Activated naive CD8-positive, alpha-beta T cell treated with anti-CD3 and anti-CD28 coated beads, Interleukin-2, amount 10 ng/mL, durations not matched to agents 7 days and 5 days (primary cell): ENCODE measurements around the gene TADA2A. TPM values are rescaled to one million over a fixed set of nuclear protein-coding genes. Genes with fewer than 3 reads are reported as not detected.
A peak's percentile ranks its signal among the peaks of the same experiment; 100 is the strongest.

ENCODE experiments used
- ATAC-seq: fragments of 150-1000 bp; cut with Tn5 transposase; one replicate; pipeline ENCODE4 v1.10.0; 2021; ENCODE audit warnings: low read depth, moderate library complexity
- POLR2A ChIA-PET: fragments of 350-600 bp; sonication (Branson Sonifier 250); formaldehyde crosslinking; loops from one replicate; lab custom pipeline; 2021; ENCODE audit warnings: antibody characterized with exemption; lab: Charles Lee
- DNase-seq: peaks from one replicate; pipeline ENCODE4 v3.0.0; 2021
- H3K27ac Mint-ChIP-seq: one replicate; pipeline ENCODE4 v1.8.0; 2022; ENCODE audit warnings: mild to moderate bottlenecking, mixed read lengths
- H3K27me3 Mint-ChIP-seq: one replicate; pipeline ENCODE4 v1.8.0; 2022; ENCODE audit warnings: mild to moderate bottlenecking, moderate library complexity, mixed read lengths
- H3K36me3 Mint-ChIP-seq: one replicate; pipeline ENCODE4 v1.8.0; 2021; ENCODE audit warnings: mild to moderate bottlenecking, mixed read lengths
- H3K4me1 Mint-ChIP-seq: one replicate; pipeline ENCODE4 v1.8.0; 2021; ENCODE audit warnings: mixed read lengths
- H3K4me3 Mint-ChIP-seq: one replicate; pipeline ENCODE4 v1.8.0; 2022; ENCODE audit warnings: mild to moderate bottlenecking, moderate library complexity, mixed read lengths
- H3K9me3 Mint-ChIP-seq: one replicate; pipeline ENCODE4 v1.8.0; 2021; ENCODE audit warnings: mixed read lengths
- total RNA-seq, 2 experiments: library from RNA; stranded (reverse); gene quantifications; one replicate each; pipeline ENCODE4 v1.2.3, GENCODE V29; 2021

Gene TADA2A, protein sequence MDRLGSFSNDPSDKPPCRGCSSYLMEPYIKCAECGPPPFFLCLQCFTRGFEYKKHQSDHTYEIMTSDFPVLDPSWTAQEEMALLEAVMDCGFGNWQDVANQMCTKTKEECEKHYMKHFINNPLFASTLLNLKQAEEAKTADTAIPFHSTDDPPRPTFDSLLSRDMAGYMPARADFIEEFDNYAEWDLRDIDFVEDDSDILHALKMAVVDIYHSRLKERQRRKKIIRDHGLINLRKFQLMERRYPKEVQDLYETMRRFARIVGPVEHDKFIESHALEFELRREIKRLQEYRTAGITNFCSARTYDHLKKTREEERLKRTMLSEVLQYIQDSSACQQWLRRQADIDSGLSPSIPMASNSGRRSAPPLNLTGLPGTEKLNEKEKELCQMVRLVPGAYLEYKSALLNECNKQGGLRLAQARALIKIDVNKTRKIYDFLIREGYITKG
- 10 to 100 TPM; 34.5 to 35.8 TPM for total RNA-seq

DNA sequence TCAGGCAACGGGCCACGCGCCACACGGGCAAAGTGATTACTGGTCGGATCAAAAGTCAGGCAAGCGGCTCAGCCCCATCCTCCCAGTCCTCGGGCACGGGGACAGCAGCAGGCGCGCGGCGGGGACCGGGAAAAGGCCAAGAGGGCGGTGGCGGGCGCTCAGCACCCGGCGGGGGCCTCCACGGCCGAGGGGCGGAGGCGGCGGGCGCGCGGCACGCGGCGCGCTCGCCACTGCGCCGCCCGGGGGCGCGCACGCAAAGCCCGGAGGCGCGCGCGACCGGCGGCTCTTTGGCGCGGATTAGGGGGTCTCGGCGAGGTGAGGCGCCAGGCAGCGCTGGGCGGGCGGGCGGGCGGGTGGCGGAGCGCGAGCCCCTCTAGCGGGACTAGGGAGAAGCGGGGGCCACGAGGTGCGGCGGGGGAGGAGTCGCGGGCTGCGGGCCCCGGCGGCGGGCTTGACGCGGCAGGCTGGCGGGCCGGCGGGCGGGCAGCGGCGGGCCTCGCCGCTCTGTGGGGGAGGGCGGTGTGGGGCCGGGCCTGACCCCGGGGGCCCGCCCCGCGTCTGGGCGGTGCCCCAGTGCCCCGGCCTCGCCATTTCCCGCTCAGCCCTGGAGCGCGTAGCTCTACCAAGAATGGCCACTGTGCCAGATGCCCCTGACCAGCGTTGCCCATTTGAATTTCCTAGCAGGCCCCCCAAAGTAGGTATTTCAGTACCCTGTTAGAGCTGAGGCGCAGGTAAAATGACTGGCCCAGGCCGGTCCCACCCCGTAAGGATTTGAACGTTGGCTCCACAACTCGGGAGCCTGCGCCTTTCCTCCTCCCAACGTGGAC, at the start of gene TADA2A, which contains the start of gene ACACA:
TADA2A (plus strand) TSS at position 252 of the 827 bp plus-strand sequence. CDS start 4,480 bp downstream, outside the sequence.
ACACA (minus strand) TSS at position 202 of the 827 bp plus-strand sequence. CDS start 537 bp downstream, outside the sequence.
- H3K4me3 Mint-ChIP-seq, result peak within 1 kb of the TSS; percentile 97
- DNase-seq, result peak; percentile 86
- POLR2A ChIA-PET, result interaction anchor here (0.7 to 1.5 kb wide), 15 partner anchors 16 to 202 kb away, joined by 3 to 24 read pairs (median 4); partner anchors contain the start of gene SYNRG
- peaks cover 30% of the 10 kb centered on the region for H3K36me3 Mint-ChIP-seq
- H3K9me3 Mint-ChIP-seq, result no peaks in the 10 kb centered on the region
- no peaks in the 10 kb centered on the region for H3K27me3 Mint-ChIP-seq
- H3K27ac Mint-ChIP-seq, result peak within 1 kb of the TSS; percentile 95
- peaks cover 44% of the 10 kb centered on the region for H3K4me1 Mint-ChIP-seq
- peak; percentile 95 for ATAC-seq

DNA sequence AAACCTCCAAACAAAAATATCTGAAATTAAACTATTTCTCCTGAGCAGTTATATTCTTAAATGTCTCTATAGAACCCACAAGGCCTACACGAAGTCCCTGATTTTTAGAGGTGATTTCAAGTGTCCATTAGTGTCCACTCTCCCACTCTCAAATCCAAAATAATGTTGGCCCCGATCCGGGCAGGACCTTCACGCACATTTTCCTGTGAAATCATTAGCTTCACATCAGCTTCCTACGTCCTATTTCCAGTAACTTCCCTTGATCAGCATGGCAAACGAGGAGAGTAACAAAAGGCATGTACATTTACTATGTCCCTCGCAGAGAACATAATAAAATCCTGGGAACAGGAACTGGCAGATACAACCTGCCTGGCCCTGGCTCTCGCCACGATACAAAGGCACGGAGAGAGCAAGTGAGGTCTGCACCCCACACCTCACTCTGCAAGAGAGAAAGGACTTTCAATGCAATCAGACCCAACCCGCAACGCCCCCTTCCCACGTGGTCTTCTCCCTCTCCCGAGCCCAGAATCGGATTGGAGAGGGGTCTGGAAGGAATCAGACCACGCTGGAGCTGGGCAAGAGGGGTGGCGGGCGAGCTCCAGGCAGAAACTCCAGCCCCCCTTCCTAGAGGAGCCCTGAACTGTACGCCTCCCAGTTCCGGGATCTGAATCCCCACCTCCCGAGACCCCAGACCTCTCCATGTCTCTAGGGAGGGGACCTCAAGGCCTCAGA, 48.4 kb upstream of the TADA2A start:
- Mint-ChIP-seq H3K9me3 (no peaks in the 10 kb centered on the region), H3K4me3 (peak overlapping the region; percentile 96), H3K27me3 (no peaks in the 10 kb centered on the region), H3K36me3 (no peaks in the 10 kb centered on the region), H3K27ac (peak overlapping the region; percentile 86), H3K4me1 (peaks cover 24% of the 10 kb centered on the region)
- POLR2A ChIA-PET, result interaction anchor here (0.6 to 2.2 kb wide), 10 partner anchors 9 to 832 kb away, joined by 3 to 12 read pairs (median 4); partner anchors contain the start of genes ACACA, DUSP14 and TADA2A
- DNase-seq (no peak), ATAC-seq (no peak)

DNA sequence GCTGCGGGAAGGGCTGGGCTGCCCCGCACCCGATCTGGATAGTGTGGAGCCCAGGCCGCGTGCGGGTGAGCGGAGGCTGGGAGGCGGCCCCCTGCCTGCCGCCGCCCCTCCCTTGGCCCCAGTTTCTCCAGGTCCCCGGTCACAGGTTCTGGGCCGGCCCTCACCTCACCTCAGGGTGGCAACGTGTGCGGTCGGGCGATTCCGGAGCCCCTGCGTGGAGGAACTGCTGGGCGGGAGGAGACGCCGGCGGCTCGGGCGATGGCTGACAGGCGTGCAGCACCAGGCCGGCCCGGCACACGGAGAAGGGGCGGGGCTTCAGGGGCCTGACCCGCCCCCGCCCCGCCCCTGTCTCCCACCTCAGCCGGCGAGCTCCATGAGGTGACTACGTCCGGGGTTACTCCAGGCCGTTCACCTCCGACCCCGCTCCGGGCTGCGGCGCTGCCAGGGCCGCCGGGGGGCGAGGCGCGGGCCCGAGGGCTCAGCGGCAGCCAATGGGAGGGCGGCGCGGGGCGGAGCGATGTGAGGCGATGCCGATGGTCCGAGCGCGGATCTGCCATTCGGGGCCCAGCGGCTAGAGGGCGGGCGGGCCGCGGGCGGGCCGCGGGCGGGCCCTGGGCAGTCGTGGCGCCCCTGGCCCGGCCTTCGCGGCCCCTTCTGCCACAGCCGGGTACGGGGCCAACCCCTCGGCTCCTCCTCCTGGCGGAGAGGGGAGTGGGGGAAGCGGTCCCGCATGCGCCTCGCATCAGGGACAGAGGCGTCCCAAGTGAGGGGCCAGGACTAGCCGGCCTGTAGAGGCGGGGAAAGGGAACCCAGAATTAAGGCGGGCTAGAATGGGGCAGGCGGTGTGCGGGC, 47.6 kb upstream of the TADA2A start:
- no peaks in the 10 kb centered on the region for H3K27me3 Mint-ChIP-seq
- peak overlapping the region; percentile 86 for H3K27ac Mint-ChIP-seq
- DNase-seq (peak; percentile 98), ATAC-seq (peak; percentile 97)
- POLR2A ChIA-PET, result interaction anchor here (0.5 to 2.2 kb wide), 16 partner anchors 10 to 833 kb away, joined by 3 to 12 read pairs (median 4); partner anchors contain the start of genes ACACA, DUSP14 and TADA2A
- no peaks in the 10 kb centered on the region for H3K9me3 Mint-ChIP-seq
- peak overlapping the region; percentile 96 for H3K4me3 Mint-ChIP-seq
- H3K36me3 Mint-ChIP-seq, result no peaks in the 10 kb centered on the region
- H3K4me1 Mint-ChIP-seq, result peaks cover 24% of the 10 kb centered on the region

DNA sequence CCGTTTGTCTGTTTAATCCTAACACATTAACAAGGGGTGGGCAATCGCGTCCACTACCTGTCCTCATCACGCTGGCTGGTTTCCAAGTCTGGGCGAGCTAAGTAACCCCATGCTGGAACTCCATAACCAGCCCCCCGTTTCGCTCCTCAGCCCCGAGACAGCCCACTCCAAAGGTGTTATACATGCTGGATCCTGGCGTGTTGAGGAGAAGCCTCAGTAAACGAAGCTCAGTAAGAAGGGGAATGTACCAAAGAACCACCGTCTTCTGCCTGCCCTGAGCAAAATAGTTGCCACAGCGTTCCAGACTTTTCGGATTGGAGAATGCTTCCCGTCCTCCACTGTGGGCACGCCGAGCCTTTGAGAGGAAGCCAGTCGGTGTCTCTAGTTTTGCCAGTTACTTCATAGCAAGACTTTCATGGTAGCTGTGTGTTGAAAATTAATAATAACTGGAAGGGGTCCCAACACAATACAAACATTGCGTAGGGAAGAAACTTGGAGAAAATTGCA, 47.0 kb upstream of the TADA2A start:
- Mint-ChIP-seq H3K4me3 (peak overlapping the region; percentile 72), H3K36me3 (no peaks in the 10 kb centered on the region), H3K27me3 (no peaks in the 10 kb centered on the region), H3K9me3 (no peaks in the 10 kb centered on the region), H3K27ac (peak overlapping the region; percentile 84), H3K4me1 (peaks cover 24% of the 10 kb centered on the region)
- DNase-seq (no peak), ATAC-seq (no peak)
- POLR2A ChIA-PET, result interaction anchor here (0.5 to 2.2 kb wide), 10 partner anchors 14 to 686 kb away, joined by 3 to 12 read pairs (median 4); partner anchors contain the start of genes ACACA, DUSP14 and TADA2A

DNA sequence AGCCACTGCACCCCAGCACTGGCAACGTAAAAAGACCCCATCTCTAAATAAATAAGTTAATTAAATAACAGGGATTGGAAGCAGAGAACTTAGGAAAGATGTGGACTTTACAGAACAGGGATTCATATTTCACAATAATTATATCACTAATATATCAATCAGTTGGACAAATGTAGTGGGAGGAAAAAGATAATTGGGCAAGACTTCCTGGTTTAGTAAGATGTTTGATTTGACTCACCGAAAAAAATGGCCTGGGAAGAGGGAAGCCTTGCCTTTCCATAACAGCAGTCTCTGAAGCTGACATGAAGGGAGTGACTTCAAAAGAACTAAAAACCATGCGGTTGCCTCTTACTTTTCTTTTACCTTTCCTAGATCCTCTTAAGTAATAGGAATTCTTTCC, 46.1 kb upstream of the TADA2A start:
- H3K9me3 Mint-ChIP-seq, result no peaks in the 10 kb centered on the region
- no peaks in the 10 kb centered on the region for H3K36me3 Mint-ChIP-seq
- no peak for ATAC-seq
- peaks cover 24% of the 10 kb centered on the region for H3K4me1 Mint-ChIP-seq
- H3K27ac Mint-ChIP-seq, result no peak overlapping the region
- no peak overlapping the region for H3K4me3 Mint-ChIP-seq
- DNase-seq, result no peak
- H3K27me3 Mint-ChIP-seq, result no peaks in the 10 kb centered on the region
- POLR2A ChIA-PET, result interaction anchor here (0.7 to 0.9 kb wide), 3 partner anchors 9 to 494 kb away, joined by 3 to 4 read pairs (median 3); no protein-coding TSS in a partner anchor

DNA sequence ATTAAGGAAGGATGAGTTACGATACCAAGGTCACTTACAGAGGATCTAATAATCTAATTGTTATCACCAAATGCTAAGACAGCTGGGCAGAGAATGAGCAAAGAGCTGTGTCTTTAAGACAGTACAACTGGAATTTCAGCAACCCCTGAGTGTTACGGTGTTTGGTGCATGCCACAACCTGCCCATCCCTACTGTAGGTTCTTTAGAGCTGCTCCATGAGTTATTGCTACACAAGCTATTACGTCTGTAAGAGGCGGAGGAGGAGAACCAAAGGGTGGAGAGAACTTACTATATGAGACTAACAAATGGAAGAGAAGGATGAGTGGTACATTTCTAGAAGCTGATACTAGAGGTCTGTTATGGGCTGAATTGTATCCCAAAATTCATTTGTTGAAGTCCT, 45.1 kb upstream of the TADA2A start:
- no peak for DNase-seq
- Mint-ChIP-seq H3K9me3 (no peaks in the 10 kb centered on the region), H3K27me3 (no peaks in the 10 kb centered on the region), H3K27ac (no peak overlapping the region), H3K4me3 (no peak overlapping the region), H3K4me1 (peaks cover 24% of the 10 kb centered on the region), H3K36me3 (no peaks in the 10 kb centered on the region)
- POLR2A ChIA-PET, result interaction anchor here (0.5 to 0.9 kb wide), 4 partner anchors 8 to 493 kb away, joined by 3 to 4 read pairs (median 3); no protein-coding TSS in a partner anchor
- ATAC-seq, result no peak

DNA sequence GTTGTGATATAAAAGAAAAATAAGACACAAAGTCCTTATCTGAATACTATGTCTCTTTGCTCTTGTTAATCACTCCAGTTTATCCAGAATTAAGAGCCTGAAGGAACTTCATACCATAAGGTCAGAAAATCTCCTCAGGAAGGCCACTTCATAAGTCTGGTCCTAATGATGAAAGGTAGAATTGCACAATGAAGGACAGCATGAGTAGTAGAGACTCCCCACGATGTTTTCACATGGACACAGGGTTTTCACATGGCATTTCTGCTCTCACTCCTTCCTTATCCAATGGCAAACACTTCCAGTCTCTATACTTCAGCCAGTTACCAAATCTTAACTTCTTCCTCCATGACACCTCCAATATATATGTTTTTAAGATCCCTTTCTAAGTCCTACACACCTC, 41.1 kb upstream of the TADA2A start:
- Mint-ChIP-seq H3K4me3 (no peak overlapping the region), H3K9me3 (no peaks in the 10 kb centered on the region), H3K4me1 (no peaks in the 10 kb centered on the region), H3K27me3 (no peaks in the 10 kb centered on the region), H3K27ac (no peak overlapping the region), H3K36me3 (no peaks in the 10 kb centered on the region)
- DNase-seq (no peak), ATAC-seq (no peak)
- POLR2A ChIA-PET, result no interaction called here

DNA sequence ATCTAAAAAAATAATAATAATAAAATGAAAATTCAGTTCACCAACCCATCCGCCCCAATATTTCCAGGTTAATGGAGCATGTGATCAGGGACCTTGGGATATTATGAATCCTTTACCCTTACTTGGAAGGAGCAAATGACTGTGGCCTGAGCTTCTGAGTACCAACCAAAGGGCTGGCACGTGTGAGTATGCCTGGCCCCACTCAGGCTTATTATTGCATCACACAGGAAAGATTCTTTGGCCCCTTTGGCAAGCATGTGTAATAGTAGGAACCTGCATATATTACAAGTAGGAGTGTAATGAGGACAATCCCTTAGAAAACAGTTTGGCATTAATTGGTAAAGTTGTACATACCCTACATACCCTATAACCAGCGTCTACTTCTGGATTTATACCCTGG, 38.1 kb upstream of the TADA2A start:
- H3K27ac Mint-ChIP-seq, result no peak overlapping the region
- POLR2A ChIA-PET, result interaction anchor here (1.2 kb wide), 1 partner anchor 38 kb away, joined by 4 read pairs; the partner anchor contains the start of genes ACACA and TADA2A
- no peaks in the 10 kb centered on the region for H3K27me3 Mint-ChIP-seq
- DNase-seq, result no peak
- peaks cover 6% of the 10 kb centered on the region for H3K4me1 Mint-ChIP-seq
- ATAC-seq, result no peak
- H3K9me3 Mint-ChIP-seq, result no peaks in the 10 kb centered on the region
- H3K4me3 Mint-ChIP-seq, result no peak overlapping the region
- no peaks in the 10 kb centered on the region for H3K36me3 Mint-ChIP-seq

DNA sequence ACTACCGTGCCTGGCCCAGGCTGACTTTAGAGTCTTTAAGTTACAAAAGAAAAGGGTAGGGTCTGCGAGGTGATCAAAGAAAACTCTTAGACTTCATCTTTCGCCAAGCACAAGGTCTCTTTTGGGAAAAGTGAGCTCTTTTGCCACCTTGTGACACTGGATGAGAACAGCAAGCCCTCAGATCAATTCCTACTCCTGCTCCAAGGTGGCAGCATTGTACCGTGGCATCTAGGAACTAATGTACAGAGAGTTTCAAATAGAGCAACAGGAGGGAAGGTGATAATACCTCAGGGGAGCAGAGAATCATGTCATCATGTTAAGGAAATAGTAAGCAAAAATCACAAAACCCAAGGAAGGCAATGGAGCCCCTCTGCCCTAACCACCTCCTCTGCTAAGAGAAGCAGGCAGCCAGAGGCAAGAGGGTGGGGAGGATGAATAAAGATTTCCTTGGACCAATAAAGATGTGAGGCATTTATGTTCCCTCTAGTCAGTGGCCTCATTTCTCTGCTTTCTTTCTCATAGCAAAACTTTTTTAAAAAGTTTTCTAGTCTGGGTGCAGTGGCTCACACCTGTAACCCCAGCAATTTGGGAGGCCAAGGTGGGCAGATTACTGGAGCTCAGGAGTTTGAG, 33.0 kb upstream of the TADA2A start:
- POLR2A ChIA-PET, result interaction anchor here (0.5 to 1.8 kb wide), 4 partner anchors 14 to 258 kb away, joined by 3 to 5 read pairs (median 4); no protein-coding TSS in a partner anchor
- DNase-seq (peak; percentile 51), ATAC-seq (peak; percentile 95)
- H3K36me3 Mint-ChIP-seq, result no peaks in the 10 kb centered on the region
- no peak overlapping the region for H3K4me3 Mint-ChIP-seq
- no peak overlapping the region for H3K27ac Mint-ChIP-seq
- H3K9me3 Mint-ChIP-seq, result no peaks in the 10 kb centered on the region
- H3K4me1 Mint-ChIP-seq, result peaks cover 10% of the 10 kb centered on the region
- H3K27me3 Mint-ChIP-seq, result no peaks in the 10 kb centered on the region

DNA sequence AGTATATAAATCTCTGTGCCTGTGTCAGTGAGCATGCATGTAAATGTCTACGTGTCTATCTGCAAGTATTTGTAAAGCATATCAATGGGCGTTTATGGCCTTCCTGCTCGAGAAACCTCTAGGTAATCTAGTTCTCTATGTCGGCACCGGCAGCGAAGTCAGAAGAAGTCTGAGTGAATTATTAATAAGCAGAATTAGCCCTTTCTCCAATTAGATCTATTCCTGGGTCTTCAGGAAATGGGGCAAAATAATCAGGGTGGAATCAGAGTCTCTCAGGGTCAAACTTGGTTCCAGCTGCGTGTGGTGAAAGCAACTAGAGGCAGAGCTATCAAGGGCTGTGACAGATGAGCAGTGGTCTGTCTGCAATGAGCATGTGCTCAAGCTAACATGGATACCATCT, 31.0 kb upstream of the TADA2A start, which contains the start of gene C17orf78:
C17orf78 (plus strand) TSS at position 280 of the 400 bp plus-strand sequence; CDS start at position 388, 108 bp downstream.
- Mint-ChIP-seq H3K36me3 (no peaks in the 10 kb centered on the region), H3K4me1 (peaks cover 10% of the 10 kb centered on the region), H3K4me3 (no peak within 1 kb of the TSS), H3K27me3 (no peaks in the 10 kb centered on the region), H3K27ac (no peak within 1 kb of the TSS), H3K9me3 (no peaks in the 10 kb centered on the region)
- ATAC-seq, result no peak
- no peak for DNase-seq
- POLR2A ChIA-PET, result interaction anchor here (0.6 kb wide), 1 partner anchor 28 kb away, joined by 3 read pairs; no protein-coding TSS in a partner anchor

DNA sequence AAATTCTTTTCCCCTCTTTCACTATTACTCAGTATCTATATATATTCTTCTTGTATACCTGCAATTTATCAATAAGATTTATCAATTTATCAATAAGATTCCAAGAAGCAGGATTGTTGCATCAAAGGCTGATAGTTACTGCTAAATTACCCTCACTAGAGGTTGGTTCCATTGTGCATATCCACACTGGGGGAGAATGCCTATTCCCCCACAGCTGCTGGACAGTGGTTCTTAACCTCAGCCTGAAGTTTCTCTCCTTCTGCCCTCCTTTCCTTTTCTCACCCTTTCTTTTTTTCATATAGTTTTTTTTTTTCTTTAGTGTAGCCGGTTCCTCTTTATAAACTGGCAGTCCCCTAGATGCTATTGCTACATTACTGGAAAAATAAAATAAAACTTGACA, 24.6 kb upstream of the TADA2A start:
- Mint-ChIP-seq H3K27me3 (peaks cover 6% of the 10 kb centered on the region), H3K9me3 (no peaks in the 10 kb centered on the region), H3K4me1 (no peaks in the 10 kb centered on the region), H3K27ac (no peak overlapping the region), H3K36me3 (no peaks in the 10 kb centered on the region), H3K4me3 (no peak overlapping the region)
- POLR2A ChIA-PET, result no interaction called here
- no peak for DNase-seq
- no peak for ATAC-seq
